Central memory CD8-positive, alpha-beta T cell (primary cell): ENCODE measurements around the gene ITSN2.
"Not testable (repeated sequence)": the region's sequence is repeated elsewhere in the genome, so short reads cannot be mapped to it uniquely, and the experiment has no call there.

Experiments used
- ATAC-seq: fragments of 150-1000 bp; cut with Tn5 transposase; replicated peaks from 2 replicates; pipeline ENCODE4 v1.10.0; 2022; ENCODE audit warnings: mild to moderate bottlenecking, moderate FRiP score, moderate number of reproducible peaks; ENCODE audit not compliant: poor library complexity, severe bottlenecking; ENCODE audit errors: extremely low read depth
- DNase-seq, 2 donors: peaks; one replicate each; pipeline ENCODE4 v3.0.0; 2021; ENCODE audit warnings: low spot score in 2 of 2
- H3K27ac Mint-ChIP-seq: one replicate; pipeline ENCODE4 v1.8.0; 2022; ENCODE audit warnings: low read depth, mild to moderate bottlenecking, moderate library complexity, mixed read lengths
- H3K27me3 Mint-ChIP-seq: one replicate; pipeline ENCODE4 v1.8.0; 2022; ENCODE audit warnings: mixed read lengths
- H3K36me3 Mint-ChIP-seq: one replicate; pipeline ENCODE4 v1.8.0; 2022; ENCODE audit warnings: mild to moderate bottlenecking, moderate library complexity, mixed read lengths; ENCODE audit not compliant: insufficient read depth
- H3K4me1 Mint-ChIP-seq: one replicate; pipeline ENCODE4 v1.8.0; 2022; ENCODE audit warnings: mixed read lengths
- H3K4me3 Mint-ChIP-seq: one replicate; pipeline ENCODE4 v1.8.0; 2022; ENCODE audit warnings: mild to moderate bottlenecking, moderate library complexity, mixed read lengths
- H3K9me3 Mint-ChIP-seq: one replicate; pipeline ENCODE4 v1.8.0; 2022; ENCODE audit warnings: mixed read lengths

The ITSN2 gene

GRCh38 chr2:24357767-24358166, 2.6 kb downstream of the ITSN2 start:
- DNase-seq, H3K9me3 Mint-ChIP-seq, ATAC-seq, H3K27me3 Mint-ChIP-seq: not testable (repeated sequence)
- peaks cover 52% of the 10 kb centered on the region for H3K4me1 Mint-ChIP-seq
- H3K36me3 Mint-ChIP-seq, result peaks cover 25% of the 10 kb centered on the region
- peak overlapping the region; percentile 29 for H3K27ac Mint-ChIP-seq
- peak overlapping the region; percentile 82 for H3K4me3 Mint-ChIP-seq

GRCh38 chr2:24357115-24357514, 3.2 kb downstream of the ITSN2 start:
- H3K4me3 Mint-ChIP-seq, result peak overlapping the region; percentile 36

GRCh38 chr2:24354957-24355356, 5.4 kb downstream of the ITSN2 start:
- Mint-ChIP-seq H3K4me3 (peak overlapping the region; percentile 12), H3K4me1 (peaks cover 66% of the 10 kb centered on the region), H3K27ac (peak overlapping the region; percentile 77), H3K9me3 (no peaks in the 10 kb centered on the region), H3K27me3 (no peaks in the 10 kb centered on the region), H3K36me3 (peaks cover 16% of the 10 kb centered on the region)
- DNase-seq (no peak), ATAC-seq (no peak)

More at GRCh38 chr2:24357115-24357514, 3.2 kb downstream of the ITSN2 start:
- peaks cover 25% of the 10 kb centered on the region for H3K36me3 Mint-ChIP-seq
- not testable (repeated sequence) for H3K27ac Mint-ChIP-seq, H3K27me3 Mint-ChIP-seq, DNase-seq, H3K9me3 Mint-ChIP-seq, ATAC-seq
- H3K4me1 Mint-ChIP-seq, result peaks cover 56% of the 10 kb centered on the region

GRCh38 chr2:24354395-24354794, 5.9 kb downstream of the ITSN2 start:
- Mint-ChIP-seq H3K4me1 (peaks cover 71% of the 10 kb centered on the region), H3K4me3 (no peak overlapping the region), H3K9me3 (no peaks in the 10 kb centered on the region), H3K36me3 (peaks cover 13% of the 10 kb centered on the region), H3K27ac (no peak overlapping the region), H3K27me3 (no peaks in the 10 kb centered on the region)
- DNase-seq (no peak), ATAC-seq (no peak)

DNA sequence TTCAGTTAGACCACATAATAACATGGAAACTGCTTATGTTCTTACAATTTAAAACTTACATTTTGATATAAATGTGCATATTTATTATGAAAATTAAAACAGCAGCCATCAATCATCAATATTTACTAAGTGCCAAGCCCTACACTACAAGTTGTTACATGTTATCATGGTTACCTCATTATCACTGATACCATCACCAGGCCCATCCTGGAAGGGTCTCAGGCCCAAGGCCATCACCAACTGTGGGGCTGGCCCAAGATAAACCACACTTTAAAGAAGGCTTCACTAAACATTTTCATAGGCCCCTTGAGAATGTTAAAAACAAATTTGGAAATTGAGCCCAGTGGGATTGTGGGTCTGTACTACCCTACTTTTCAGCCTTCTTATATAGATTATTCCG, 6.4 kb downstream of the ITSN2 start:
- Mint-ChIP-seq H3K9me3 (no peaks in the 10 kb centered on the region), H3K27me3 (no peaks in the 10 kb centered on the region), H3K27ac (no peak overlapping the region), H3K4me1 (peaks cover 72% of the 10 kb centered on the region), H3K36me3 (peaks cover 12% of the 10 kb centered on the region), H3K4me3 (no peak overlapping the region)
- DNase-seq (no peak), ATAC-seq (no peak)

DNA sequence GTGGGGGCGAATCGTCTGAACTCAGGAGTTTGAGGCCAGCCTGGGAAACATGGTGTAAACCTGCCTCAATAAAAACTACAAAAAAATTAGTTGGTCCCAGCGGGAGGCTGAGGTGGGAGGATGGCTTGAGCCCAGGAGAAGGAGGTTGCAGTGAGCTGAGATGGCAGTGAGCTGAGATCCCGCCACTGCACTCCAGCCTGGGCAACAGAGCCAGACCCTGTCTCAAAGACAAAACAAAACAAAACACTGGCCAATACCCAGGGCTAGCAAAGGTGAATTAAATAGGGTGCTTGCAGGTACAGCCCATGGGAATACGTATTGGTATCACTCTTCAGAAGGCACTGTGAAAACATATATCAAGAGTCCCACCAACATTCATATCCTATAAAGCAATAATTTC, 7.0 kb downstream of the ITSN2 start:
- no peak for ATAC-seq
- Mint-ChIP-seq H3K9me3 (no peaks in the 10 kb centered on the region), H3K27me3 (no peaks in the 10 kb centered on the region)

GRCh38 chr2:24352664-24353063, 7.7 kb downstream of the ITSN2 start:
- H3K36me3 Mint-ChIP-seq, result peaks cover 8% of the 10 kb centered on the region
- peaks cover 65% of the 10 kb centered on the region for H3K4me1 Mint-ChIP-seq
- H3K4me3 Mint-ChIP-seq, result no peak overlapping the region
- H3K27ac Mint-ChIP-seq, result peak overlapping the region; percentile 54
- H3K9me3 Mint-ChIP-seq, result no peaks in the 10 kb centered on the region
- DNase-seq (no peak), ATAC-seq (no peak)
- no peaks in the 10 kb centered on the region for H3K27me3 Mint-ChIP-seq

More for the DNA sequence above, 7.0 kb downstream of the ITSN2 start:
- no peak for DNase-seq
- Mint-ChIP-seq H3K36me3 (peaks cover 11% of the 10 kb centered on the region), H3K4me3 (no peak overlapping the region), H3K27ac (peak overlapping the region; percentile 54), H3K4me1 (peaks cover 70% of the 10 kb centered on the region)

GRCh38 chr2:24351981-24352380, 8.4 kb downstream of the ITSN2 start:
- DNase-seq (no peak), ATAC-seq (no peak)
- H3K4me3 Mint-ChIP-seq, result peak overlapping the region; percentile 50
- H3K27ac Mint-ChIP-seq, result no peak overlapping the region
- H3K36me3 Mint-ChIP-seq, result peaks cover 7% of the 10 kb centered on the region
- no peaks in the 10 kb centered on the region for H3K9me3 Mint-ChIP-seq
- peaks cover 61% of the 10 kb centered on the region for H3K4me1 Mint-ChIP-seq
- H3K27me3 Mint-ChIP-seq, result no peaks in the 10 kb centered on the region

DNA sequence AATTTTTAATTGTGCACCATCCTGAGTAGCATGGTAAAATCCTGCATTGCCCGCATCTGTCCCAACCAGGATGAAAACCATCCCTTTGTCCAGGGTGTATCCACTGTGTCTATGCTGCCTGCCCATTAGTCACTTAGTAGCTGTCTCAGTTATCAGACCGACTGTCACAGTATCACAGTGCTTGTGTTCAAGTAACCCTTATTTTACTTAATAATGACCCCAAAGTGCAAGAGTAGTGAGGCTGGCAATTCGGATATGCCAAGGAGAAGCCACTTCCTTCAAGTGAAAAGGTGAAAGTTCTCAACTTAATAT, 8.8 kb downstream of the ITSN2 start:
- Mint-ChIP-seq H3K9me3 (no peaks in the 10 kb centered on the region), H3K4me1 (peaks cover 58% of the 10 kb centered on the region), H3K36me3 (peaks cover 5% of the 10 kb centered on the region), H3K27ac (no peak overlapping the region), H3K27me3 (no peaks in the 10 kb centered on the region), H3K4me3 (peak overlapping the region; percentile 50)
- ATAC-seq (no peak), DNase-seq (no peak)

DNA sequence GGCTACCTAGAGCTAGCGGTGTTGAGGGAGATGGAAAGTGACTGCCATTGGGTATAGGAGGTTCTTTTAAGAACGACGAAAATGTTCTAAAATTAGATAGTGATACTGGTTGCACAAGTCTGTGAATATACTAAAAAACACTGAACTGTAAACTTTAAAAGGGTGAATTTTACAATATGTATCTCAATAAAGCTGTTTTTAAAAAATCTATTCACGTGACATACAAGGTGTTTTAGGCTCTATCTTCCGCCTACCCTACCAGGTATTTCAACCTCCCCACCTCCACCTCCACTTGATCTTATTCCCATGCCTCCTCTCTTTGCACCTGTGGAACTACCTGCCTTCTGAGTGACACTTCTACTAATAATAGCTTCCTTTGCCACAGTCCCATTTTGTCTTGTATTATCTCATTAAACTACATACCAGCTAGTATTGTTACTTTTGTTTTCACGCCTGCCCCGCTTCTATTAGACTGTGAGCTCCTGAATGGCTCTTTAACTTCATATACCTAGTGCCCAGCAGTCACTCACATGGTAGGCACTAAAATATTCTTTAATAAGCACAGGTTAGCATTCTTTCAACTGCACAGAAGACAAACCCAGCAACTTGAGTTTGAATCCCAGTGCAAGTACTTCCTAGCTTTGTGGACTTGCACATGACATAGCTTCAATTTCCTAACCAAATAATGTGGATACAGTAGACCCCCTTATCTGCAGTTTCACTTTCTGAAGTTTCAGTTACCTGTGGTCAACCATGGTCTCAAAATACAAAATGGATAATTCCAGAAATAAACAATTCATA, 9.3 kb downstream of the ITSN2 start:
- DNase-seq (no peak), ATAC-seq (no peak)
- Mint-ChIP-seq H3K36me3 (peaks cover 2% of the 10 kb centered on the region), H3K27me3 (no peaks in the 10 kb centered on the region), H3K9me3 (no peaks in the 10 kb centered on the region), H3K4me1 (peaks cover 63% of the 10 kb centered on the region), H3K4me3 (peak overlapping the region; percentile 50), H3K27ac (no peak overlapping the region)

DNA sequence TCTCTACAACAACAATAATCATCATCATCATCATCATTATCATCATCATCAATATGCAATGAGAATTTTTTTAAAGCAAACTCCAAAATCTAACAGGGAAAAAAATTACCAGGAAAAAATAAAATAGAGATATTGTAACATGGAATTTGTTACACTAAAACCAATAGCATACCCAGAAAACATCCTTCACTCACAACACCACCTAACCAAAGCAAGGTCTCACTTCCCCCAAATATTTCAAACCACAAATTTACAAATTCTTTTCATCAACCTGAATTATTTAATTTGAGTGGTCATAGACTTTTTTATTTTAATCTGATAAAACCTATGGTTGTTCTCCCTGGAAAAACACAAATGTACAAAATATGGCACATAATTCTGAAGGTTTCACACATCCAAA, 11.2 kb downstream of the ITSN2 start:
- H3K36me3 Mint-ChIP-seq, result peaks cover 2% of the 10 kb centered on the region
- H3K27me3 Mint-ChIP-seq, result no peaks in the 10 kb centered on the region
- peaks cover 64% of the 10 kb centered on the region for H3K4me1 Mint-ChIP-seq
- H3K4me3 Mint-ChIP-seq, result peak overlapping the region; percentile 25
- ATAC-seq (no peak), DNase-seq (no peak)
- H3K27ac Mint-ChIP-seq, result peak overlapping the region; percentile 6
- no peaks in the 10 kb centered on the region for H3K9me3 Mint-ChIP-seq

- Mint-ChIP-seq H3K27ac (no peak overlapping the region), H3K4me3 (no peak overlapping the region), H3K27me3 (no peaks in the 10 kb centered on the region), H3K36me3 (peaks cover 4% of the 10 kb centered on the region), H3K4me1 (peaks cover 71% of the 10 kb centered on the region), H3K9me3 (no peaks in the 10 kb centered on the region)
- ATAC-seq (no peak), DNase-seq (no peak)
These were observed 14.4 kb downstream of the ITSN2 start for GRCh38 chr2:24345937-24346336.

DNA sequence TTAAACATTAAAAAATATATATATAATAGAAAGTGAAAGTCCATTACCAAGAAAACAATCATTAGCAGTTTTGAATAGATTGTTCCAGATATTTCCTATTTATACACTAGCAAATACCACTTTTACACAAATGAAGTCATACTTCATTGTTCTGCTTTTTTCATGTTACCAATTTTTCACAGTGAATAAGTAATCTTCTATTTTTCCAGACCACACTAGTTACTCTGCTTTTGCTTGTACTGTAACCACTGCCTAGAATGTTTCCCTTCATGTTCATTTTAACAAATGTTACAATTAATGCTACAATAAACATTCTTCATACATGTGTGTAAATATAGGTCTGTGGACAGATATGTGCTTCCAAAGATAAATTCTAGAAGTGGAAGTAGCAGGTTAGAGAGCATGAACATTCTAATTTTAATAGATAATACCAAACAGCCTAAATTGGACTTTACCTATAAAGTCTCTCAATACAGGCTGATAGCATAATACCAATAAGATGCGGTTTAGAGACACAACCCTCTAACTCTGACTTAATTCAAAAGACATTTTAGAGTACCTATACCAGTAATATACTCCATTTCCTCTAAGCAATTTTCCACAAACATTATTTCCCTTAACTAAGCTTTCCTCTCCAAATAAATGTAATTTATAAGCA, 17.0 kb downstream of the ITSN2 start:
- peaks cover 76% of the 10 kb centered on the region for H3K4me1 Mint-ChIP-seq
- H3K36me3 Mint-ChIP-seq, result peaks cover 12% of the 10 kb centered on the region
- no peaks in the 10 kb centered on the region for H3K9me3 Mint-ChIP-seq
- H3K27me3 Mint-ChIP-seq, result no peaks in the 10 kb centered on the region
- DNase-seq (no peak), ATAC-seq (no peak)
- no peak overlapping the region for H3K27ac Mint-ChIP-seq
- H3K4me3 Mint-ChIP-seq, result no peak overlapping the region
